Activated naive CD4-positive, alpha-beta T cell treated with anti-CD3 and anti-CD28 coated beads for 36 hours (primary cell): ENCODE measurements around the gene LHFPL3. TPM values are rescaled to one million over a fixed set of nuclear protein-coding genes. Genes with fewer than 3 reads are reported as not detected.

Experiments
- CTCF ChIA-PET: fragments of 350-600 bp; sonication (Branson Sonifier 250); formaldehyde crosslinking; loops from one replicate; lab custom pipeline; 2021; ENCODE audit warnings: antibody characterized with exemption; lab: Charles Lee
- DNase-seq: peaks from one replicate; pipeline ENCODE4 v3.0.0-alpha.2; 2020
- H3K27ac Mint-ChIP-seq: one replicate; pipeline ENCODE4 v1.8.0; 2021; ENCODE audit warnings: mild to moderate bottlenecking, mixed read lengths
- H3K27me3 Mint-ChIP-seq: one replicate; pipeline ENCODE4 v1.8.0; 2021; ENCODE audit warnings: low read depth, mixed read lengths
- H3K36me3 Mint-ChIP-seq: one replicate; pipeline ENCODE4 v1.8.0; 2021; ENCODE audit warnings: low read depth, mixed read lengths
- H3K4me1 Mint-ChIP-seq: one replicate; pipeline ENCODE4 v1.8.0; 2021; ENCODE audit warnings: low read depth, mixed read lengths
- H3K4me3 Mint-ChIP-seq: one replicate; pipeline ENCODE4 v1.8.0; 2021; ENCODE audit warnings: mild to moderate bottlenecking, moderate library complexity, mixed read lengths
- H3K9me3 Mint-ChIP-seq: one replicate; pipeline ENCODE4 v1.8.0; 2021; ENCODE audit warnings: mixed read lengths
- intact Hi-C: fragments of 100-400 bp; cut with micrococcal nuclease; formaldehyde crosslinking; loops from one replicate; pipeline ENCODE4 v1.15.1; 2023
- total RNA-seq, 2 experiments: library from RNA; stranded (reverse); gene quantifications; one replicate each; pipeline ENCODE4 v1.2.3, GENCODE V29; 2021

LHFPL3 gene
- total RNA-seq, 2 experiments from 2014 or later: not detected

GRCh38 chr7:104386943-104387342, 58.5 kb downstream of the LHFPL3 start:
- intact Hi-C loops: no loop called here
- Mint-ChIP-seq H3K4me1 (no peaks in the 10 kb centered on the region), H3K27me3 (peaks cover 3% of the 10 kb centered on the region), H3K27ac (no peak overlapping the region), H3K36me3 (no peaks in the 10 kb centered on the region), H3K4me3 (no peak overlapping the region), H3K9me3 (peaks cover 20% of the 10 kb centered on the region)
- CTCF ChIA-PET: no interaction called here
- no peak for DNase-seq

GRCh38 chr7:104388222-104388621, 59.8 kb downstream of the LHFPL3 start:
- H3K4me3 Mint-ChIP-seq: no peak overlapping the region
- CTCF ChIA-PET: no interaction called here
- H3K36me3 Mint-ChIP-seq: no peaks in the 10 kb centered on the region

GRCh38 chr7:104395162-104395561, 66.8 kb downstream of the LHFPL3 start:
- Mint-ChIP-seq H3K4me3 (no peak overlapping the region), H3K27ac (no peak overlapping the region), H3K36me3 (no peaks in the 10 kb centered on the region), H3K4me1 (no peaks in the 10 kb centered on the region), H3K27me3 (peaks cover 11% of the 10 kb centered on the region), H3K9me3 (peaks cover 3% of the 10 kb centered on the region)
- DNase-seq: no peak
- CTCF ChIA-PET: no interaction called here
- intact Hi-C loops: no loop called here

More at GRCh38 chr7:104388222-104388621, 59.8 kb downstream of the LHFPL3 start:
- H3K27me3 Mint-ChIP-seq: peaks cover 3% of the 10 kb centered on the region
- DNase-seq: no peak
- intact Hi-C loops: no loop called here
- no peaks in the 10 kb centered on the region for H3K4me1 Mint-ChIP-seq
- H3K27ac Mint-ChIP-seq: no peak overlapping the region
- peaks cover 20% of the 10 kb centered on the region for H3K9me3 Mint-ChIP-seq

DNA sequence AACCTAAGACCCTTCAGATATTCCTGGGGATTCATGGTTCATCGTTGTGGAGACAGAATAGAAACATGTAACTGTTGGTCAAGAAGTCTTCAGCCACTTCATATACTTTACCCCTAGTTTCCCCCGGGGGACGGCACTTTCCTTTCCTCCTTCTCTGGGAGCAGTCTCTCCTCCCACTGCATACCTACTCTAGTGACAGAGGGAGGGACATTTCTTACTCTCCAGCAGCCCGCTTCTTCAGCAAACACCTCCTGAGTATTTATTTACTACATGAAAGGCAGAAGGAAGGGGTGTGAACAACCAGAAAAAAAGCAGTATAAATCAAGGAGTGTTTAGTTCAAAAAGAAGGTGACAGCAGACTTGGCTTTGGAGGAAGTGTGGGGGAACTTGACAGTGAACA, 69.0 kb downstream of the LHFPL3 start:
- DNase-seq: no peak
- intact Hi-C loops: no loop called here
- CTCF ChIA-PET: no interaction called here
- H3K4me3 Mint-ChIP-seq: no peak overlapping the region
- no peak overlapping the region for H3K27ac Mint-ChIP-seq
- H3K9me3 Mint-ChIP-seq: no peaks in the 10 kb centered on the region
- peaks cover 13% of the 10 kb centered on the region for H3K27me3 Mint-ChIP-seq
- no peaks in the 10 kb centered on the region for H3K36me3 Mint-ChIP-seq
- H3K4me1 Mint-ChIP-seq: no peaks in the 10 kb centered on the region

- H3K27ac Mint-ChIP-seq: no peak overlapping the region
- no peak for DNase-seq
- no peak overlapping the region for H3K4me3 Mint-ChIP-seq
- H3K4me1 Mint-ChIP-seq: no peaks in the 10 kb centered on the region
- peaks cover 2% of the 10 kb centered on the region for H3K27me3 Mint-ChIP-seq
- intact Hi-C loops: no loop called here
- CTCF ChIA-PET: no interaction called here
- H3K9me3 Mint-ChIP-seq: peaks cover 2% of the 10 kb centered on the region
- H3K36me3 Mint-ChIP-seq: no peaks in the 10 kb centered on the region
These were observed 80.0 kb downstream of the LHFPL3 start for GRCh38 chr7:104408371-104408770.

DNA sequence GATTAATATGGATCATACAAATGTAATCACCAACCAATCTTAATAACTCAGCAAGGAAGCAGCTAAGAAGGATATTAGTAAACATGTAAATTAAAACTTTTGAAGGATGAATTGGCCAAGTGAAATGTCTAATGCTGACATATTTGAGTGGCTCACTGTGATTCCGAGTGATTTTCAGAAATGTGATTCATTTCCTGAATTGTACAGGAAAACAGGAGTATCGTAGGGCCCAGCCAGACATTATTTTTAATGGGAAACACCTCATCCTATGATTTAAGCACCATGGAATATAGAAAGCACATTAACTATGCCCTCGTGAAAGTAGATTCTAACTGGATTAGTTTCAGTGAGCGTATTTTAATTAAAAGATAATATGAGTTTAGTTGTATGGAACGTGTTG, 82.3 kb downstream of the LHFPL3 start:
- CTCF ChIA-PET: no interaction called here
- intact Hi-C loops: no loop called here
- no peaks in the 10 kb centered on the region for H3K4me1 Mint-ChIP-seq
- H3K4me3 Mint-ChIP-seq: no peak overlapping the region
- H3K27me3 Mint-ChIP-seq: peaks cover 2% of the 10 kb centered on the region
- no peak overlapping the region for H3K27ac Mint-ChIP-seq
- no peak for DNase-seq
- peaks cover 2% of the 10 kb centered on the region for H3K9me3 Mint-ChIP-seq
- H3K36me3 Mint-ChIP-seq: no peaks in the 10 kb centered on the region

GRCh38 chr7:104412911-104413310, 84.5 kb downstream of the LHFPL3 start:
- DNase-seq: no peak
- H3K4me1 Mint-ChIP-seq: no peaks in the 10 kb centered on the region
- CTCF ChIA-PET: no interaction called here
- peaks cover 2% of the 10 kb centered on the region for H3K9me3 Mint-ChIP-seq
- H3K4me3 Mint-ChIP-seq: no peak overlapping the region
- peaks cover under 1% of the 10 kb centered on the region for H3K27me3 Mint-ChIP-seq
- H3K36me3 Mint-ChIP-seq: no peaks in the 10 kb centered on the region
- intact Hi-C loops: no loop called here
- H3K27ac Mint-ChIP-seq: no peak overlapping the region

GRCh38 chr7:104414216-104414615, 85.8 kb downstream of the LHFPL3 start:
- intact Hi-C loops: no loop called here
- DNase-seq: no peak
- Mint-ChIP-seq H3K9me3 (no peaks in the 10 kb centered on the region), H3K36me3 (no peaks in the 10 kb centered on the region), H3K4me1 (no peaks in the 10 kb centered on the region), H3K27me3 (no peaks in the 10 kb centered on the region), H3K4me3 (no peak overlapping the region), H3K27ac (no peak overlapping the region)
- CTCF ChIA-PET: no interaction called here

GRCh38 chr7:104415700-104416099, 87.3 kb downstream of the LHFPL3 start:
- no peak overlapping the region for H3K27ac Mint-ChIP-seq
- no peaks in the 10 kb centered on the region for H3K27me3 Mint-ChIP-seq
- no peak overlapping the region for H3K4me3 Mint-ChIP-seq
- H3K36me3 Mint-ChIP-seq: no peaks in the 10 kb centered on the region
- CTCF ChIA-PET: no interaction called here
- H3K4me1 Mint-ChIP-seq: no peaks in the 10 kb centered on the region
- no peak for DNase-seq
- H3K9me3 Mint-ChIP-seq: no peaks in the 10 kb centered on the region
- intact Hi-C loops: no loop called here

DNA sequence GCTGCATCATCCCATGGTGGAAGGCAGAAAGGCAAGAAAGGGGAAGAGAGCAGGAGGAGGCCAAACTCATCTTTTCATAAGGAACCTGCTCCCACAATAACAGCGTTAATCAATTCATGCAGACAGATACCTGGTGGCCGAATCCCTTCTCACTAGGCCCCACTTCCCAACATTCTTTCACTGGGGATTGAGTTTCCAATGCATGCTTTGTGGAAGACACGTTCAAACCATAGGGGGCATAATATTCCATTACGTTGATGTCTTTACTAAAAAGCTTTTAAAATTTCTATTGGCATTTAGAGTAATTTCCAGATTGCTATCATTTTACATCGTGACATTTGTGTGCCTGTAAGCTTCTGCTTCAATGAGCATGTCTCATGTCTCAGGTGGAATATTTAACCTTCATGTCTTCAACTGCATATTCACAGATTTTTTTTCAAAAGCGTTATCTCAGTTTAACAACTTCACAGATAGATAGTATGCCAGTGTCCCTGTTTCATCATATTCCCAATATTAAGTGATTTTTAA, 88.5 kb downstream of the LHFPL3 start:
- H3K4me1 Mint-ChIP-seq: no peaks in the 10 kb centered on the region
- no peaks in the 10 kb centered on the region for H3K36me3 Mint-ChIP-seq
- no peak overlapping the region for H3K27ac Mint-ChIP-seq
- H3K4me3 Mint-ChIP-seq: no peak overlapping the region
- intact Hi-C loops: no loop called here
- no peak for DNase-seq
- CTCF ChIA-PET: no interaction called here
- no peaks in the 10 kb centered on the region for H3K27me3 Mint-ChIP-seq
- H3K9me3 Mint-ChIP-seq: no peaks in the 10 kb centered on the region

- DNase-seq: no peak
- no peak overlapping the region for H3K4me3 Mint-ChIP-seq
- peaks cover 2% of the 10 kb centered on the region for H3K27me3 Mint-ChIP-seq
- CTCF ChIA-PET: no interaction called here
- intact Hi-C loops: no loop called here
- H3K27ac Mint-ChIP-seq: no peak overlapping the region
- no peaks in the 10 kb centered on the region for H3K9me3 Mint-ChIP-seq
- no peaks in the 10 kb centered on the region for H3K36me3 Mint-ChIP-seq
- H3K4me1 Mint-ChIP-seq: no peaks in the 10 kb centered on the region
These were observed 103.5 kb downstream of the LHFPL3 start for GRCh38 chr7:104431930-104432329.

DNA sequence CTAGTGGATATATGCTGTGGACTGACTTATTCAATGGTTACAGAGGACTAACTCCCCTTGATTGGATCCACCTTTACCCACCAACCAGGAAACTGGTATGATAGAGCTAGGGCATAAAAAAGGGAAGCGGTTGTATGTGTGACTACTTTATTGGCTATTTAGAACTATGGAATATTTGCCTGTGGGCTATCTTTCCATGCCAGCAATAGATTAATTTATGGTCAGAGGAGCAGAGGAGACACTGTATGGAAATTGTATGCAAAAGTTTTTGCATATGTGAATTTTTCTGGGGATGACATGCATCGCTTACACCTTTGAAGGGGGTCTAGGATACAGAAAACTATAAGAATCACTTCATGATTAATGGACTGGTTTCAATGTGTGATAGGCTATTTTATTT, 105.7 kb downstream of the LHFPL3 start:
- intact Hi-C loops: no loop called here
- Mint-ChIP-seq H3K4me1 (no peaks in the 10 kb centered on the region), H3K27ac (no peak overlapping the region), H3K4me3 (no peak overlapping the region), H3K9me3 (no peaks in the 10 kb centered on the region), H3K27me3 (peaks cover 2% of the 10 kb centered on the region), H3K36me3 (no peaks in the 10 kb centered on the region)
- no peak for DNase-seq
- CTCF ChIA-PET: no interaction called here

- CTCF ChIA-PET: no interaction called here
- no peaks in the 10 kb centered on the region for H3K9me3 Mint-ChIP-seq
- H3K27me3 Mint-ChIP-seq: no peaks in the 10 kb centered on the region
- no peaks in the 10 kb centered on the region for H3K4me1 Mint-ChIP-seq
- intact Hi-C loops: no loop called here
- no peak overlapping the region for H3K27ac Mint-ChIP-seq
- H3K36me3 Mint-ChIP-seq: no peaks in the 10 kb centered on the region
- no peak for DNase-seq
- H3K4me3 Mint-ChIP-seq: no peak overlapping the region
These were observed 114.1 kb downstream of the LHFPL3 start for GRCh38 chr7:104442481-104442880.

- Mint-ChIP-seq H3K4me3 (no peak overlapping the region), H3K27ac (no peak overlapping the region), H3K36me3 (no peaks in the 10 kb centered on the region), H3K9me3 (no peaks in the 10 kb centered on the region), H3K4me1 (no peaks in the 10 kb centered on the region), H3K27me3 (peaks cover 3% of the 10 kb centered on the region)
- no peak for DNase-seq
- CTCF ChIA-PET: no interaction called here
- intact Hi-C loops: no loop called here
These were observed 115.6 kb downstream of the LHFPL3 start for GRCh38 chr7:104444017-104444416.
